Lung (tissue), 12 donors: ENCODE results near the gene KRTAP10-1. TPM values are rescaled to one million over a fixed set of nuclear protein-coding genes. Genes with fewer than 3 reads are reported as not detected.

Experiments
- ATAC-seq: fragments of 200-7000 bp; cut with Tn5 transposase; one replicate; pipeline ENCODE4 v1.9.1; 2020; ENCODE audit warnings: moderate number of reproducible peaks; ENCODE audit not compliant: insufficient read depth, low FRiP score
- DNase-seq, 3 donors: peaks; one replicate each; pipeline ENCODE4 v3.0.0-alpha.2; 2013 to 2017
- H3K27ac ChIP-seq, 2 donors: one replicate each; pipeline ENCODE4 v1.5.1; 2013; ENCODE audit warnings: mild to moderate bottlenecking in 2 of 2, moderate library complexity in 2 of 2, control low read depth in 1 of 2, inconsistent platforms in 1 of 2, low read depth in 1 of 2, low read length in 1 of 2
- H3K27me3 ChIP-seq, 3 donors: one replicate each; pipeline ENCODE4 v1.5.1; 2013; ENCODE audit warnings: low read length in 2 of 3; ENCODE audit not compliant: control insufficient read depth in 3 of 3, insufficient read depth in 3 of 3
- H3K36me3 ChIP-seq, 4 donors: one replicate each; pipeline ENCODE4 v1.5.1; 2013; ENCODE audit warnings: low read length in 4 of 4, mild to moderate bottlenecking in 1 of 4, moderate library complexity in 1 of 4; ENCODE audit not compliant: control insufficient read depth in 4 of 4, insufficient read depth in 4 of 4
- H3K4me1 ChIP-seq, 5 donors: one replicate each; pipeline ENCODE4 v1.5.1; 2013; ENCODE audit warnings: low read length in 5 of 5, mild to moderate bottlenecking in 2 of 5, moderate library complexity in 1 of 5; ENCODE audit not compliant: control insufficient read depth in 5 of 5, insufficient read depth in 5 of 5
- H3K4me3 ChIP-seq: one replicate; pipeline ENCODE4 v1.5.1; 2013; ENCODE audit warnings: mild to moderate bottlenecking, control low read depth, moderate library complexity
- H3K9ac ChIP-seq, 2 donors: one replicate each; pipeline ENCODE4 v1.5.1; 2013; ENCODE audit warnings: low read length in 2 of 2, control low read depth in 1 of 2; ENCODE audit not compliant: insufficient read depth in 1 of 2
- H3K9me3 ChIP-seq, 4 donors: one replicate each; pipeline ENCODE4 v1.5.1; 2013; ENCODE audit warnings: low read length in 3 of 4, mild to moderate bottlenecking in 1 of 4, moderate library complexity in 1 of 4; ENCODE audit not compliant: control insufficient read depth in 4 of 4, insufficient read depth in 3 of 4
- CTCF ChIP-seq: IDR thresholded peaks from 2 replicates; pipeline ENCODE4 v1.5.1; 2012; ENCODE audit warnings: mild to moderate bottlenecking; ENCODE audit errors: control extremely low read depth, extremely low read depth
- WGBS, 2 donors: extraction: QIAGEN DNeasy Blood & Tissue Kit; methylation state at CpG; one replicate each; pipeline ENCODE4 v1.1.7; 2013; 5-methylcytosine and 5-hydroxymethylcytosine counted together
- polyA plus RNA-seq, 2 donors: library from polyadenylated mRNA; stranded (reverse); fragments of 200-250 nt; gene quantifications; one replicate each; pipeline ENCODE4 v1.2.1, GENCODE V29; 2013
- total RNA-seq, 2 donors: library from RNA; depleted of rRNA in 1 of 2; stranded (reverse); fragments of >200 nt in 1 of 2; gene quantifications; one replicate each; pipeline ENCODE4 v1.2.1, GENCODE V29; 2014 to 2021
- donor health status: control.
- donor health status: control.
- donor health status: Bipolar disorder and iron deficiency.
- donor health status: healthy.
- donor health status: DM: yes; HTN: yes; CAD: no.

Gene KRTAP10-1
- total and polyA plus RNA-seq, 4 donors: not detected

DNA sequence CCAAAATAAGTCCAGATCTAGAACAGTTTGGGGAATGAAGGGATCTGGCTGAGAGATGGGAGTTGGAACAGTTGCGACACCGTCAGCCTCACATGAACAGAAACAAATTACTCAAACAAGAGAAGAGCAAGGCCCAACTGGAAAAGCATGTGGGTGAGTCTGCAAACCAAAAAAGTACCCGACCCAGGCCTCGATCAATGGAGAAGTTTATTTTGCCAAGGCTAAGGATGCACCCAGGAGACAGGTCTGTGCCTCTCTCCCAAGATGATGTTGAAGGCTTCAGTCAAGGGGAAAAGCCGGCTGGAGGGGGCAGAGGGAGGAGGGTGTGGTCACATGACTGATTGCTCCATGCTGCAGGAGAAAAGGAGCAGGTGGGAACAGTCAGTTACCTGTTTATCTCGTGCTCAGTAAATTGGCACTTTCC is 42.3 kb downstream of the KRTAP10-1 start:
- ATAC-seq (no peak), DNase-seq (no peak)
- WGBS, 2 donors: 41 to 45% methylated on average over 6 of the region's 6 CpGs
- TF ChIP-seq CTCF: no peak
- Histone ChIP-seq H3K9me3 (peaks cover 0 to 12% (median 6%) of the 10 kb centered on the region in 4 donors), H3K27ac (peak overlapping the region in 1 of 2 donors; percentile 54), H3K9ac (no peak overlapping the region), H3K27me3 (no peaks in the 10 kb centered on the region), H3K4me1 (peaks cover 0 to 9% (median 2%) of the 10 kb centered on the region in 5 donors), H3K36me3 (no peaks in the 10 kb centered on the region), H3K4me3 (no peak overlapping the region)

DNA sequence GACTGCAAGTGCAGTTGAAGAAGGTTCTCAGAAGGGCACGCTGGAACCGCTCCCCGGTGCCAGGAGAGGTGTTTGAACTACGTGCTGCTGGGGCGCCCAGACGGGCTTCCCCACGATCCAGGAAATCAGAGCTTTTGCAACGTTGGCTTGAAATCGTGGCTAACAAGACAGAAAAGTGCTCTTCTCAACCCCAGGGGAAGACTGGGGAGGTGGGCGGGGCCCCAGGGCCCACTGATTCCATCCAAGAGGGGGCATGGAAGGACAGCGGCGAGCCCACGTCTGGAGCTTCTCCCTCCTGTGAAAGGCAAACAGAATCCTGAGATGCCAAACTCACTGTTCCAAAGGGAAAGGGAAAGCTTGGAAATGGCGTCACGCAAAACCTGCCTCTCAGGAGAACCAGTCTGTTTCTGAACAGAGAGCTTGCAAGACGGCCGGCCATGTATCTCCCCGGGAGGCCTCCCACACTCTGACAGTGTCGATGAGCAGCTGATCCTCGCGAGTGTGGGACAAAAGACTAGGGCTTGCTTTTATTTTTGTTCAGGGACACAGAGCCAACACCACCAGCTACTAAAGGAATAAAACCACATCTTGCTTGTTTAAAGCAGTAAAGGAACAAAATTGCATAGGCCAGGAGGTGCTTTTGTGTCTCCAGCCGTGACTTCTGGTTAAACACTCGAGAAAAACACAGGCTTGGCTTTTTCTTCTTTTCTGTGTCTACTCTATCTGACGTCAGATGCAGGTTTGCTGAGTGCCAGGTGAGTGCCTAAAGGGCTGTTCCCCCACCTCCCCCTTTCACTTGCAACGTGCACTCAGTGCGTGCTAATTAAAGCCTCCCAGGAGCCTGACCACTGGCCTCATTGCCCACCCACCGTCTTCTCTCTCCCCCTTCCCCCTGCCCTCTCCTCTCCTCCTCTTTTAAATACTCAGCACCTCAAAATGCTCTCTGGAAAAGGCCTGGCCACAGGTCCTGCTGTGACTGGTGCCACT is 43.1 kb downstream of the KRTAP10-1 start:
- WGBS, 2 donors: 46 to 58% methylated on average over 27 of the region's 27 CpGs
- no peak overlapping the region for H3K4me3 ChIP-seq

DNA sequence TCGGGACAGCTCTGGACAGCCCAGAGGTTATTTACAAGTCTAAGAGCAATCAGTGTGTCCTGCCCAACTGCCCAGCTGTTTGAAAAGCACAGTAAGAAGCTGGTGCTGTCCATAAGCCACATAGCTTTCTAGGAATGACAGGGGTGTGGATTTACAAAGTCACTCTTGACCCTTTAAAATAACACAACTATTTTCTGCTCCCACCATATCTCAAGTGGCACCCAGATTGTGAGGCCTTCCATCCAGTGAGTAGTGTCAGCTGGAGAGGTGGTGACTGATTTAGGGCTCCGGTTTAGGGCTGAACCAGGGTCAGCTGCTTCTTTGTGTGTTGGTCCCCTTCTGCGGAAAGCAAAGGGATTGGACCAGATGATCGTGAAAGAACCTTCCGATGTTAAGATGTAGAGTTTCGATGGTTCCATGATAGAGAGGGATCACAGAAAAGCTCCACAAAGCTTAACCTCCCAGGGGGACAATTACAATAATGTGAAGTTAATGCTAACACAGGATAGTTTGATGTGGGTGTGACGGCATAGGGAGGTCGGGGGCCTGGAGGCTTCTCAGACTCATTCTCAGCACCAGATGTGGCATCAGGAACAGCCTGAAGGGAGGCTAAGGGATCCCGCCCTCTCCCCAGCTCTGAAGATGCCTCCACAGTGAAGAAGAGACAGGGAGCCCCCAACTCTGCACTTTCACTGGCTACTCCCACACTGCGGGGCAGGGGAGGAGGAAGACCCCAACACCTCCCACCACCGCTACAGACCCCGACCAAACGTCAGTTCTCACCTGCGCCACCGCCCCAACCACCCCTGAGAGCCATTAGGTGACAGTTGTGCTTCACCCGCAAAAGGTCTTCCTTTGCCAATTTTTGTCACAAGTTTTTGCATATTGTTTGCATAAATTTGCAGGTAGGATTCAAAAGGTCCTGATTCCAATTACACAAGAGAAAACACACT is 44.1 kb downstream of the KRTAP10-1 start:
- Histone ChIP-seq H3K4me3 (no peak overlapping the region), H3K27me3 (no peaks in the 10 kb centered on the region), H3K36me3 (no peaks in the 10 kb centered on the region), H3K4me1 (peaks cover 0 to 9% (median 2%) of the 10 kb centered on the region in 5 donors), H3K9ac (no peak overlapping the region), H3K9me3 (peaks cover 0 to 14% (median 7%) of the 10 kb centered on the region in 4 donors), H3K27ac (no peak overlapping the region)
- TF ChIP-seq CTCF: no peak
- 85 to 86% methylated on average over 16 of the region's 16 CpGs for WGBS, 2 donors
- ATAC-seq (no peak), DNase-seq (no peak)

More for the DNA sequence above, 43.1 kb downstream of the KRTAP10-1 start:
- no peak overlapping the region for H3K9ac ChIP-seq
- H3K27me3 ChIP-seq: no peaks in the 10 kb centered on the region
- no peaks in the 10 kb centered on the region for H3K36me3 ChIP-seq
- peak in 2 of 3 donors; percentile 34 to 48 for DNase-seq
- no peak for ATAC-seq
- H3K27ac ChIP-seq: peak overlapping the region in 1 of 2 donors; percentile 57
- no peak for TF ChIP-seq CTCF
- peaks cover 0 to 9% (median 2%) of the 10 kb centered on the region in 5 donors for H3K4me1 ChIP-seq
- H3K9me3 ChIP-seq: peaks cover 0 to 13% (median 7%) of the 10 kb centered on the region in 4 donors
